ENCODE measurements around the gene KIAA1614. TPM values are rescaled to one million over a fixed set of nuclear protein-coding genes. Genes with fewer than 3 reads are reported as not detected.

Gene KIAA1614
- 1.6 and 1.7 TPM in 2 replicates for total RNA-seq (2014; rRNA removed; shearing (Covaris generic))

GRCh38 chr1:180912801-180913565, at the start of gene KIAA1614:
Gene KIAA1614 (plus strand): TSS chr1:180912897. CDS start chr1:180913244, 347 bp downstream.
- DNase-seq (ENCODE audit: low read depth): peak; percentile 59

- peak; percentile 48 for DNase-seq (ENCODE audit: low read depth)
Measured at GRCh38 chr1:180863158-180863775, 49.4 kb upstream of the KIAA1614 start.

- DNase-seq (ENCODE audit: low read depth): peak; percentile 49
Measured at GRCh38 chr1:180881806-180882509, 30.7 kb upstream of the KIAA1614 start.

- DNase-seq (ENCODE audit: low read depth): no peak
Measured at GRCh38 chr1:180884588-180885300, 28.0 kb upstream of the KIAA1614 start.

- DNase-seq (ENCODE audit: low read depth): no peak
Measured at GRCh38 chr1:180886338-180886737, 26.4 kb upstream of the KIAA1614 start.

- DNase-seq (ENCODE audit: low read depth): no peak
Measured at GRCh38 chr1:180887841-180888240, 24.9 kb upstream of the KIAA1614 start.

GRCh38 chr1:180888870-180889269, 23.8 kb upstream of the KIAA1614 start:
- no peak for DNase-seq (ENCODE audit: low read depth)

- no peak for DNase-seq (ENCODE audit: low read depth)
Measured at GRCh38 chr1:180889325-180889724, 23.4 kb upstream of the KIAA1614 start.

- DNase-seq (ENCODE audit: low read depth): no peak
Measured at GRCh38 chr1:180892272-180892671, 20.4 kb upstream of the KIAA1614 start.

- DNase-seq (ENCODE audit: low read depth): no peak
Measured at GRCh38 chr1:180892675-180893074, 20.0 kb upstream of the KIAA1614 start.

- DNase-seq (ENCODE audit: low read depth): no peak
Measured at GRCh38 chr1:180893614-180894013, 19.1 kb upstream of the KIAA1614 start.

GRCh38 chr1:180896161-180896560, 16.5 kb upstream of the KIAA1614 start:
- DNase-seq (ENCODE audit: low read depth): no peak

GRCh38 chr1:180898441-180899219, 14.1 kb upstream of the KIAA1614 start:
- DNase-seq (ENCODE audit: low read depth): no peak

- DNase-seq (ENCODE audit: low read depth): no peak
Measured at GRCh38 chr1:180899262-180899661, 13.4 kb upstream of the KIAA1614 start.

GRCh38 chr1:180901076-180901990, 11.4 kb upstream of the KIAA1614 start:
- no peak for DNase-seq (ENCODE audit: low read depth)

GRCh38 chr1:180902541-180902940, 10.2 kb upstream of the KIAA1614 start:
- DNase-seq (ENCODE audit: low read depth): no peak

- no peak for DNase-seq (ENCODE audit: low read depth)
Measured at GRCh38 chr1:180905927-180906326, 6.8 kb upstream of the KIAA1614 start.

- DNase-seq (ENCODE audit: low read depth): no peak
Measured at GRCh38 chr1:180906511-180906910, 6.2 kb upstream of the KIAA1614 start.

GRCh38 chr1:180907313-180908055, 5.2 kb upstream of the KIAA1614 start:
- DNase-seq (ENCODE audit: low read depth): no peak
